Tibial artery (tissue), 4 donors: ENCODE measurements around the gene CFAP47.

Experiments used
- DNase-seq, 2 donors: peaks; one replicate each; pipeline ENCODE4 v3.0.0-alpha.2; 2019
- H3K27ac ChIP-seq, 2 donors: fragments of 200-600 bp; sonication (generic) in 1 of 2; 1 replicate in 1 of 2; 2 replicates in 1 of 2; pipeline ENCODE4 v1.5.1; 2018 to 2019; ENCODE audit warnings: mild to moderate bottlenecking in 1 of 2
- H3K27me3 ChIP-seq, 2 donors: fragments of 200-600 bp; sonication (generic) in 1 of 2; one replicate each; pipeline versions ENCODE4 v1.5.1 to v1.6.0; 2016 to 2019
- H3K36me3 ChIP-seq, 3 donors: fragments of 200-600 bp; sonication (generic) in 2 of 3; one replicate each; pipeline ENCODE4 v1.5.1; 2016 to 2019; ENCODE audit warnings: mild to moderate bottlenecking in 2 of 3
- H3K4me1 ChIP-seq, 4 donors: fragments of 200-600 bp; sonication (generic) in 2 of 4; 1 replicate in 3 of 4; 2 replicates in 1 of 4; pipeline ENCODE4 v1.5.1; 2016 to 2019
- H3K4me3 ChIP-seq, 2 donors: fragments of 200-600 bp; sonication (generic) in 1 of 2; 1 replicate in 1 of 2; 2 replicates in 1 of 2; pipeline ENCODE4 v1.5.1; 2018 to 2019; ENCODE audit warnings: mild to moderate bottlenecking in 2 of 2
- H3K9me3 ChIP-seq, 3 donors: fragments of 200-600 bp; sonication (generic) in 1 of 3; one replicate each; pipeline ENCODE4 v1.5.1; 2016 to 2019
- CTCF ChIP-seq, 2 experiments: fragments of 200-600 bp in 1 of 2; fragments of 450-650 bp in 1 of 2; IDR thresholded peaks; one replicate each; pipeline ENCODE4 v1.5.1; 2017 to 2019; ENCODE audit warnings: antibody characterized with exemption in 2 of 2, mild to moderate bottlenecking in 1 of 2, moderate library complexity in 1 of 2
- intact Hi-C: fragments of 100-400 bp; cut with DNase I; formaldehyde crosslinking; loops from one replicate; pipeline ENCODE4 v1.15.0; 2023; ENCODE audit warnings: low total_unique reads

The CFAP47 gene

GRCh38 chrX:36344301-36344700 is 424.8 kb downstream of the CFAP47 start:
- Histone ChIP-seq H3K27ac (no peak overlapping the region), H3K4me3 (no peak overlapping the region), H3K36me3 (no peaks in the 10 kb centered on the region), H3K4me1 (no peaks in the 10 kb centered on the region), H3K9me3 (no peaks in the 10 kb centered on the region), H3K27me3 (no peaks in the 10 kb centered on the region)
- intact Hi-C loops: no loop called here
- no peak for TF ChIP-seq CTCF (IDR thresholded peaks at IDR 0.05)
- no peak for DNase-seq

- H3K27ac ChIP-seq: no peak overlapping the region
- intact Hi-C loops: no loop called here
- H3K27me3 ChIP-seq: no peaks in the 10 kb centered on the region
- H3K4me3 ChIP-seq: no peak overlapping the region
- H3K9me3 ChIP-seq: no peaks in the 10 kb centered on the region
- no peaks in the 10 kb centered on the region for H3K36me3 ChIP-seq
- TF ChIP-seq CTCF (IDR thresholded peaks at IDR 0.05): no peak
- no peaks in the 10 kb centered on the region for H3K4me1 ChIP-seq
- DNase-seq: no peak
These were observed 429.0 kb downstream of the CFAP47 start for GRCh38 chrX:36348509-36348908.

- H3K4me3 ChIP-seq: no peak overlapping the region
- H3K9me3 ChIP-seq: peaks cover 0 to 13% (median 12%) of the 10 kb centered on the region in 3 donors
- H3K4me1 ChIP-seq: no peaks in the 10 kb centered on the region
- H3K27me3 ChIP-seq: no peaks in the 10 kb centered on the region
- no peak for TF ChIP-seq CTCF (IDR thresholded peaks at IDR 0.05)
- no peaks in the 10 kb centered on the region for H3K36me3 ChIP-seq
- no peak for DNase-seq
- intact Hi-C loops: no loop called here
- H3K27ac ChIP-seq: no peak overlapping the region
These were observed 438.3 kb downstream of the CFAP47 start for GRCh38 chrX:36357855-36358254.

GRCh38 chrX:36364262-36364661 is 444.7 kb downstream of the CFAP47 start:
- H3K36me3 ChIP-seq: no peaks in the 10 kb centered on the region
- no peak overlapping the region for H3K27ac ChIP-seq
- TF ChIP-seq CTCF (IDR thresholded peaks at IDR 0.05): no peak
- intact Hi-C loops: no loop called here
- H3K27me3 ChIP-seq: no peaks in the 10 kb centered on the region
- peaks cover 0 to 13% (median 9%) of the 10 kb centered on the region in 3 donors for H3K9me3 ChIP-seq
- no peak overlapping the region for H3K4me3 ChIP-seq
- H3K4me1 ChIP-seq: no peaks in the 10 kb centered on the region
- DNase-seq: no peak

GRCh38 chrX:36383495-36383894 is 464.0 kb downstream of the CFAP47 start:
- no peaks in the 10 kb centered on the region for H3K27me3 ChIP-seq
- no peak for TF ChIP-seq CTCF (IDR thresholded peaks at IDR 0.05)

GRCh38 chrX:36388901-36389300 is 469.4 kb downstream of the CFAP47 start:
- Histone ChIP-seq H3K4me1 (no peaks in the 10 kb centered on the region), H3K27me3 (no peaks in the 10 kb centered on the region)

More at GRCh38 chrX:36383495-36383894, 464.0 kb downstream of the CFAP47 start:
- Histone ChIP-seq H3K9me3 (no peaks in the 10 kb centered on the region), H3K27ac (no peak overlapping the region), H3K4me3 (no peak overlapping the region), H3K36me3 (no peaks in the 10 kb centered on the region), H3K4me1 (no peaks in the 10 kb centered on the region)
- intact Hi-C loops: no loop called here
- DNase-seq: no peak

More at GRCh38 chrX:36388901-36389300, 469.4 kb downstream of the CFAP47 start:
- Histone ChIP-seq H3K4me3 (no peak overlapping the region), H3K9me3 (no peaks in the 10 kb centered on the region), H3K36me3 (no peaks in the 10 kb centered on the region), H3K27ac (no peak overlapping the region)
- no peak for TF ChIP-seq CTCF (IDR thresholded peaks at IDR 0.05)
- intact Hi-C loops: no loop called here
- no peak for DNase-seq
